ENCODE data around the gene MAP1A.

MAP1A gene

DNA sequence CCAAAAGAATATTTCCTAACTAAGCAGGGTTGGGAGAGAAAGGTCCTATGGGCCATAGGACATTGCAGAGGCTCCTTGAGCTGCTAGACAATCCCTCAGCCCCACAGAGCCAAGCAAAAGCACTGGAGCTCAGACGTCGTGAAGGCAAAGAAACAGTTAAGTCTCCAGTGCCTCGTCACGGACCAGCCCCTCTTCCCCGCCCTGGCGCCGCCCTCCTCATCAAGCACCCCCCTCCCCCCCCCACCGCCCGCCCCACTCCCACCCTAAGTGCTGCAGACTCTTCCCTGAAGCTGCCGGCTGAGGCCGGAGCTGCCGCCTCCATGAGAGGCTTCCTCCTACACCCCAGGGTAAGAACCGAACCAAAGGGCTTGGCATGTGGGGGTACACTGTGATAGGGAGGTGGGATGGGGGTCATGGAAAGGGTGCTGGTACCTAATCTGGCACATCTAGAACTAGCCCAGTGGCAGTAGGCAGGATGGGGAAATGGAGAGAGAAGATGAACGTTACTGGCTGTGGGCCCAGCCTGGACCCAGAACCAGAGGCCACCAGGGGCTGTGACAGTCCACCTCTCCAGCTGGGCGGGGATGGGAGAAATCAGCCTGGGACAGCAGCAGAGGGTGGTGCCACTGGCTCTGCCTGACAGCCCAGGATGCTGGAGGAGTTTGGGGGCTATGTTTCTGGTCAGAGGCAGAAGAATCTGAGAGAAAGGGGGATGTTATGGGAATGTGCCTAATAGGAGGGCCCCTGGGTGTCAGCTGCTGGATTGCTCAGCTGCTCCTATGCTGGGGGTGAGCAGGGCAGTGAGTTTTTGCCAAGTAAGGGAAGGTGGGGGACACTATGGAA is at the start of gene MAP1A:
MAP1A (plus strand) TSS at position 255 of the 843 bp plus-strand sequence. CDS start 3,866 bp downstream, outside the sequence.
- DNase-seq (ENCODE audit: low spot score), result peak; percentile 80

DNA sequence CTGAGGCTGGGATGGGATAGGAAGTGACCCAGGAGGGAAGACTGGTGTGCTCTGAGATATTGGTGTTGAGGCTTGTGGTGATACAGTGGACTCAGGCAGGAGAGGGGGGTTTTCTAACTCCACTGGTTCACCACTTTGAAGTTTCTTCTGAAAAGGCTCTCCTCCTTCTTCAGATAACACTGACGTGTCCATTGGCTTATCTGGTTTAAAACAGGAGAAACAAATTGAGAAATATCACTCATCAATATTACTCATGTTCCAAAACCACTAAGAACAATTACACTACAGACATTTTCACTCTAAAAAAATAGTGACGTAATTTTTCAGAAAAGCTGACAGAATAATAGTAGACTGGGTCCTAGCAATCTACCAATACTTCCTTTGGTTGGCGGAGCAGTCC is 47.5 kb upstream of the MAP1A start:
- DNase-seq (ENCODE audit: low spot score), result no peak

DNA sequence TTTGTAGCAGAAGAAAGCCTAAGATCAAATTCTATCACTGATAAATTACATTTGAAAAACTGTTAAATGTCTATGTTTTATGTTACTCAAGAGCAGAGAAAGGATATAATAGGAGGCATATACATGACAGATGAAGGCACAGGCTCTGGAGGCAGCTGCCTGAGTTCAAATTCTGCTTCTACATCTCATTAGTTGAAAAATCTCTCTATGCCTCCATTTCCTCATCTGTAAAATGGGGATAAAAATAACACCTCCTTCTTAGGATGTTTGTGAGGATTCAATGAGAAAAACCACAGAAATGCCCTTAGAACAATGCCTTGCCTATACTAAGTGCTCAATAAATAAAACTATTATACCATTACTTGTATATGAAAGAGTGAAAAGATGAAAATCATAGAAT is 45.4 kb upstream of the MAP1A start:
- DNase-seq (ENCODE audit: low spot score), result no peak

DNA sequence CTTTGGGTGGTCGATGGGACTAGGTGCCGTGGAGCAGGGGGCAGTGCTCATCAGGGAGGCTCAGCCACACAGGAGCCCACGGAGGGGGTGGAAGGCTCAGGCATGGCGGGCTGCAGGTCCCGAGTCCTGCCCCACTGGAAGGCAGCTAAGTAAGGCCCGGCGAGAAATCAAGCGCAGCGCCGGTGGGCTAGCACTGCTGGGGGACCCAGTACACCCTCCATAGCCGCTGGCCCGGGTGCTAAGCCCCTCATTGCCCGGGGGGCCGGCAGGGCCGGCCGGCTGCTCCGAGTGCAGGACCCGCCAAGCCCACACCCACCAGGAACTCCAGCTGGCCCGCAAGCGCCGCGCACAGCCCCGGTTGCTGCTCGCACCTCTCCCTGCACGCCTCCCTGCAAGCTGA is 43.5 kb upstream of the MAP1A start:
- DNase-seq (ENCODE audit: low spot score), result no peak

DNA sequence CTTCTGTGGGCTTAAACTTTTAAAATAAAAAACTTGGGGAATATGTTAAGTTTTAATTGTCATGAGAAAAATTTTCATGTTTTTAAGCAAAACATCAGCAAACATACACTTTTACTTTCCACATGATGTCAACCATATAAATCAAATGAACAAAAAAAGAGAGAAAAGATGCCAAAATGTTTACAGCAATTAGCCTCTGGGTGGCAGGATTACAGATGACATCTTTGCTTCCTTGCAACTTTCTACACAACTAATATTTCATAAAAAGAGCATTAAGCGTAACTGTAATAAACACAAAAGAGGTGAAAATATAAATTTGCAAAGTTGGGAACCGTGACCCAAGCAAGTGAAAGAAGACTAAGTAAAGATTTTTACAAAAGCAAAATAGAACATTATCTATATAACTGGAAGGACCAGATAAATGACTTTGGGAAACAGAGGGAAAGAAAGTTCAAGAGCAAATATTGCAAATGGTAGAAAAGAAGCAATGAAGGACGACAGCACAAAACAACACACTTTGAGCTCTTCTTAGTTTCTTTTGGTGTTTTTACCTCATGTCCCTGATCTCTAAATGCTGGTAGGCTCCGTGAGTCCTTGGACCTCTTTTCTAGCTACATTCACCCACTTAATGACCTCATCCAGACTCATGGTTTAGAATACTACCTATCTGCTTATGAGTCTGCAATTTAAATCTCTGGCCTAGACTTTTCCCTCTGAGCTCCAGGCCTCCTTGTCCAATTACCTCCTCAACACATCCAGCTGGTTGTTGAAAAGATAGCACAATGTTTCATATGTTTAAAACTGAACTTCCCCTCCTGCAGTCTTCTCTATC is 33.9 kb upstream of the MAP1A start:
- DNase-seq (ENCODE audit: low spot score), result peak; percentile 57

DNA sequence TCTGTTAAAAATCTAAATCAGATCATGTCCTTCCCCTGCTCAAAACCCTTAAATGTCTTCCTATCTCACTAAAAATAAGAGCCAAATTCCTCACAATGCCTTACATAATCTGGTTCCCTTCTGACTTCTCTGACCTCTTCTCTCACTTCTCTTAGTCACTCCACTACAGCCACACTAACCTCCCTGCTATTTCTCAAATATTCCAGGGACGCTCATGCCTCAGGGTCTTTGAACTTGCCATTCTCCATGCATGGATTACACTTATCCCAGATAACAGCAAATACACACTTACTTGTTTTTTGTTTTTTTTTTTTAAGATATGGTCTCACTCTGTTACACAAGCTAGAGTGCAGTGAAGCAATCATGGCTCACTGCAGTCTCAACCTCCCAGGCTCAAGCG is 33.0 kb upstream of the MAP1A start:
- DNase-seq (ENCODE audit: low spot score), result no peak

DNA sequence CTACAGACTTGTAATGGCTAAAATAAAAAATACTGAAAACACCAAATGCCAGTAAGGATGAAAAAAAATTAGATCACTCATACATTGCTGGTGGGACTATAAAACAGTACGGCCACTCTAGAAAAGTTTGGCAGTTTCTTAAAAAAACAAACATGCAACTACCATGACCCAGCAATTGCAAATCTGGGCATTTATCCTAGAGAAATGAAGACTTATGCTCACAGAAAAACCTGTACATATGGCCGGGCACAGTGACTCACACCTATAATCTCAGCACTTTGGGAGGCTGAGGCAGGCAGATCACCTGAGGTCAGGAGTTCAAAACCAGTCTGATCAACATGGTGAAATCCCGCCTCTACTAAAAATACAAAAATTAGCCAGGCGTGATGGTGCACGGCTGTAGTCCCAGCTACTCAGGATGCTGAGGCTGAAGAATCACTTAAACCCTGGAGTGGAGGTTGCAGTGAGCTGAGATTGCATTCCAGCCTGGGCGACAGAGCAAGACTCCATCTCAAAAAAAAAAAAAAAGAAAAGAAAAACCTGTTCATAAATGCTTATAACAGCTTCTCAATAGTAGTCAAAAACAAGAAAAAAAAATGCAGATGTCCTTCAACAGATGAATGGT is 30.0 kb upstream of the MAP1A start:
- no peak for DNase-seq (ENCODE audit: low spot score)

DNA sequence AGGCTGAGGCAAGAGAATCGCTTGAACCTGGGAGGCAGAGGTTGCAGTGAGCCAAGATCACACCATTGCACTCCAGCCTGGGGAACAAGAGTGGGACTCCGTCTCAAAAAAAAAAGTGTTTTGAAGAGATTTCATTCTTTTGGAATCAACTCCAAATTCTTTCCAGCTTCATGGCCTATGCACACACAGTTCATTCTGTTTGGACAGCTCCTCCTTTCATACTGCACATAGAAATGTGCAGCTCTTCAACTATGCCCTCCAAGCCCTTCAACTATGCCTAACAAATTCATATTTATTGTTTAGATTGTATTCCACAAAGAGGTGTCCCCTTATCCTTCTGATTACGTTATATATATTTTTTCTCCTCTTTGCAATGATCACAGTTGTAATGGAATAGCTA is 28.6 kb upstream of the MAP1A start:
- DNase-seq (ENCODE audit: low spot score), result no peak

DNA sequence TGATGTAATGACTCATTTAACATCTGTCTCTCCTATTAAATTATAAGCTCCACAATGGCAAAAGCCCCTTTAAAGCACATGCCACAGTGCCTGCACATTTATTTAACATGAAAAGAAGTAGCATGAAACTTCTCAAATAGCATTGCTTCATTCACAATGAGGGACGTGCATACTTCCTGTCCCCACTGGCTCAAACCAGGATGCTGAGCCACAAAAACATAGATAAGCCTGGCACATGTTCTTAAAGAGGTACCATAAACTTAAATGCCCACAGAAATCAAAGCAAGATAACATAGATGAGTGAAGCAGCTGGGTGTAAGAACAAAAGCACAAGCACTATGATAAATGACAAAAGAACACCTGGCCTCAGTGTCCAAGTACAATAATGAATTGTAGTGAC is 28.2 kb upstream of the MAP1A start:
- no peak for DNase-seq (ENCODE audit: low spot score)

DNA sequence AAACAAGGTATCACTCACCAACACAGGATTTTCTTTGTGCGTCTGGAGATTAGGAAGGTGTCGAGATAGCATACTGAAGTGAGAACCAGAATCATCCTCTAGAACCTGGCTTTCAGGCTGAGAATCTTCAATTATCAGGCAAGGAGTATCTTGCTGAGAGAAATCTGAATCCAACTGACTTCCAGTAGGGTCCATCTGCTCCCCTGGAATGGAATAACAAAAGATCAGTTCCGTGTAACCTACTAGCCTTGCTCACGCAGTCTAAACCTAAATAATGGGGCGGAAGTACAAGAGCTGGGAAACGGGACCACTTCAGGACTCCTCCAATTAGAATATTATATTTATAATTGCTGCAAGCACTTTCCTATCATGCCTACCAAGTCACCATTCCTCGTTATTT is 25.1 kb upstream of the MAP1A start:
- DNase-seq (ENCODE audit: low spot score), result no peak

DNA sequence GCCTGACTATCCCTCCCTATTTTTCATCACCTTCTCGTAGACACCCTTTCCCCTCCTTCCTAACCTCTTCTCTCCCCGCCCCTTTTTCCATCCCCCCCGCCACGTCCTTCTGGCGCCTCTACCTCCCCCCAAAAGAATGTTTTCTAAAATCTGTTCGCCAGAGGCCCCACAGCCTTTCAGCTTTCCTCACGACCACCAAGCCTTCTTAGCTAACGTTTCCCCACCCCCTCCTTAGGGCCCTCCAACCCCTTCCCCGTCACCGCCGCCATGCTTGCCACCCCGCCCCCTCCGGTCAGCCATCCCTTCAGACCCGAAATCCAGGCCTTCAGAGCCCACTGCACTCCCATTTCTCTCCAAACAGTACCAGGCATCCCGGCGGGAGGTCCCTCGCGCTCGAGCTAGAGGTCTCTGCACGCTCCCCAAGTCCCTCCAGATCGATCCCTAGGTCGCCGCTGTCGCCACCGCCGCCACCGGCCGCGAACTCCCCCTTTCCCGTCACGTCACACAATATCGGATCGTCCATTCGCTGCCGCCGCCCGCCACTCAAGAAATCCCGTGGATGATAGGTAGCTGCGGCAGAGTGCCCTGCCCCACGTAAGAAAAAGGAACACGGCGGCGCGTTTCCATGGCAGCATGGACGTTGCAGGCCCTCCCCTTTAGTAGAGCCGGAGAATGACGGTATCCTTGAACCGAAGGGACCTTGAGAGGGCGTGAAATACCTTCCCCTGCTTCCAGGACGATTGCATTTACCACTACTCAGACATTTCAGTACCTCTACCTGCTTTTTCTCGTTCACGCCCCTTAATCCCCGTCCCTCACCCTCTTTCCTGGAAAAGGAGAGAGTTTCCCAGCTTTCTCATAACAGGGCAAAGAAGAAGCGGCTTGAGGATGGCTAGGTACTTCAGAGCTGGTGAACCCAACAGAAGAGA is 24.5 kb upstream of the MAP1A start, which contains the start of gene TP53BP1:
TP53BP1 (minus strand) TSS at position 484 of the 929 bp plus-strand sequence; CDS start at position 371, 113 bp downstream.
- DNase-seq (ENCODE audit: low spot score), result peak; percentile 94

DNA sequence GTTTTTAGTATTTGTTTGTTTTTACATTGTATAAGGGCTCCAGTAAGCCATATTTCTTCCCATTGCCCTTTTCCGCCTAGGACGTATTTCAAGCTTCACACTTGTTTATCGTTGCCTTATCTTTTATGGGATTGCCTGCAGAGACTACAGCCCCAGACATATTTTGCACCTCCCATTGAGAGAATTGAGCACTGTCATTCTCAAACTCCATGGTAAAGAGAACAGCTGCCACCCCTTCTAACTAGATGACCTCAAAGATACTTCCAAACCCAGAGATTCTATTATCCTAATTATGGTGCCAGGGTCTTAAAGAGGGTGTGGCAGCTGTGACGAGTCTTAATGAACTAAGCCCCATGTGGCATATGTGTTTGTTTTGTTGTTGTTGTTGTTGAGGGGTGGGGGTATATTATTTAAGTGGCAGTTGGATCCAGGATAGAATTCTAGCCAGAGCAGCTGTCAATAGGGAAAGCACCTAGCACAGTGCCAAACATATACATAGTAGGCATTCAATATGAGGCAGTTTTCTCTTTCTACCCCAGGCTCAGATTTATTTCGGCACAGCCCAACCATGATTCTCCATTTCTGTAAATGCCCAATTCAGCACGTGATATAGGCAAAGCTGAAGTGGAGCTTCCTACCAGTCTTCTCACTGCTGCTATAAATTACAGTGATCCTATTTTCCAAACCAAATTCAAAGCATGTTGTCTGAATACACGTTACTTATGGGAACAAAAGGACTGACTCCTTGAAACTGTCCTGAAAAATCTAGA is 23.5 kb upstream of the MAP1A start:
- no peak for DNase-seq (ENCODE audit: low spot score)

DNA sequence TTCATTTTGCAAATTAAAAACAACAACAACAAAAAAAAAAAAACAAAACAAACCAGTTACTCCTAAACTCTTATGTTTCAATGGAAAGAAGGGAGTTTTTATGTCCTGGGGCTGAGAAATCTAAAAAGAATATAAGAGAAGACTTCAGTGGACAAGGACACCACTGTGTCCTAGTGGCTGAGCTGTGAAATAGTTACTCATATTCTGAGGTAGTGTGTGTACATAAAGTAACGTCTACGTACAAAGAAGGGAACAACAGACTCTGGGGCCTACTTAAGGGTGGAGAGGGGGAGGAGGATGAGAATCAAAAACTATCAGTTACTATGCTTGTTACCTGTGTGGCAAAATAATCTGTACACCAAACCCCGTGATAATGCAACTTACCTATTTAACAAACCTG is 18.4 kb upstream of the MAP1A start:
- DNase-seq (ENCODE audit: low spot score), result no peak

DNA sequence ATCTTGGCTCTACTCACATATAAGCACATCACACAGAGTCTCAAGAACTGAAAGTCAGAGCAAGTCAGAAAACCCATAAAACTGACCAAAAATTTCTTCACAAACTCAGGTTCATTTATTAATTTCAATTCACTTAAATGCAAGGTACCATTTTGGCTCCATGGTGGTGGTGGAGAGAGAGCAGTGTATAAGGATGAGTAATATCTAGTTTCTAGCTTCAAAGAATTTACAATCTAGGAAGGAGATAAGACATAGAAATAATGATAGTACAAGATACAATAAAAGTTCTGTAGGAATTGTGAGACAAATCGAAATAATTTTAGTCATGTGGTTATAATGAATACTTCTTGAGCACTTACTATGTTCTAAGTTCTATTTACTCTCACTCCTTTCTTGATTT is 17.8 kb upstream of the MAP1A start:
- no peak for DNase-seq (ENCODE audit: low spot score)

DNA sequence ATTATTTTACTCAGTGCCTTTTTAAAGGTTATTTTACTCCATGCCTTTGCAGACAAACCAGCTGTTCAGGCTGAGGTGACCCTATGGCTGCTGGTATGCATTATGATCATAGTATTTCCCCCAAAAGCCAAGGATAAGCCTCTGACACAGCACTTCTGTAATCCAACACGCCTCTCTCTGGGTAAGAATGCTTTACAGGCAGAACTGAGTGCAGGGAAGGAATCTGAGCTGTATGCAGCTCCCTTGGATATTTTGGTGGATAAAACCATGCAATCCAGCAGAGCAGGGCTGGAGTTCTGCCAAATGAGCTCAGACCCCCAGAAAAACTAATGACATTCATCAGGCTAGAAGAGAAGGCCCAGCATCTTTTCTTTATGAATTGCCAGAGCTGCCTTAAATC is 11.7 kb upstream of the MAP1A start:
- DNase-seq (ENCODE audit: low spot score), result no peak

DNA sequence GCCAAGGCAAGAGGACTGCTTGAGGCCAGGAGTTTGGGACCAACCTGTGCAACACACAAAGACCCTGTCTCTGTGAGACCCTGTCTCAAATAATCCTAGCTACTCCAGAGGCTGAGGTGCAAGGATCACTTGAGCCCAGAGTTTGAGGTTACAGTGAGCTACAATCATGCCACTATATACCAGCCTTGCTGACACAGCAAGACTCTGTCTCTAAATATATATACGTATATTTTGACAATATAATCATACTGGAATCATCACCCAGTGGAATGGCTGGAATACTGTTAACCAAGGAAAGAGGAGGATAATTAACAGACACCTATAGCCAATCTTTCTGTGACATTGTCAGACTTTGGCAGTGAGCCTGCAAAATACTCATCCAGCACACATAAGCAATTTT is 9.0 kb upstream of the MAP1A start:
- no peak for DNase-seq (ENCODE audit: low spot score)

DNA sequence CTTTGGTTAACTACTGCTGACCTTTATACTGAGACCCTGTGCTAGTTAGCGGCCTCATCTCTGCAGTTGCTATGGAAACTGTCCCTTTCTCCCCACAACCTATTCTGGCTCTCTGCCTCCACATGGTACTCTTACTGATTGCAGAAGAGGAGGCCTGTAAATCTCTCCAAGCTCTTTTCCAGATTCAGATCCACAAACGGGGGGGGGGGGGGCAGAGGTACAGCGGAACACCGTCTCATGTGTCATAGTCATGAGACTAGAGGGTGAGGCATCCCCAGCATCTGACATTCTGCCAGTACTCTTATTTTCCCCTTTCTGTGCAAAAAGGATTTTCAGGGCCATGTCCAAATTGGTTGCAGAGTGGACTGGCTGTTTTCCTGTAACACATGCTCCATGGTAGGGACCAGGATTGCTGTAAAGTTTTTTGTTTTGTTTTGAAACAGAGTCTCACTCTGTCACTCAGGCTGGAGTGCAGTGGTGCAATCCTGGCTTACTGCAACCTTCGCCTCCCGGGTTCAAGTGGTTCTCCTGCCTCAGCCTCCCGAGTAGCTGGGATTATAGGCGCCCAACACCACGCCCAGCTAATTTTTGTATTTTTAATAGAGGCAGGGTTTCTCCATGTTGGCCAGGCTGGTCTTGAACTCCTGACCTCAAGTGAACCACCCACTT is 8.3 kb upstream of the MAP1A start:
- no peak for DNase-seq (ENCODE audit: low spot score)

DNA sequence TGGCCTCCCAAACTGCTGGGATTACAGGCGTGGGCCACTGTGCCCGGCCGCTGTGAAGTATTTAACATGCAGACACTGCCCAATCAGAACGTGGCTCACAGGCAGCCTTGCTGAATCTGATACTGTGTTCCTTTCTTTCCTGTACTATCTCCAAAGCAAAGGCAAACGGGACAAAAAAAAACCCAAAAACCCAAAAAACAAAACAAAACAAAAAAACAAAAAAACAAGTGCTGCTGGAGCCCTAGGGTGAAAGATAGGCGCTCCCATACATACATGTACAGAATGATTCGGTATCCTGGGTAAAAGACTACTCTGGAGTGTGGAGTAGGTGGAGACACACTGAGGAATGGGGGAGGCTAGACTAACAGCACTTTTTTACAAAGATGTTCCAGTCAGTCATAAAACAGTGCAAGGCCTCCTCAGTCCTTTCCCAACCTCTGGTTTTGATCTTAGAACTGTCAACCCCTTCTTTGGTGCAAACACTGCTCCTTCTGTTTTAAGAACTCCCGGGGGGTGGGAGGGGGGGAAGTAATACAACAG is 7.7 kb upstream of the MAP1A start:
- peak; percentile 53 for DNase-seq (ENCODE audit: low spot score)

DNA sequence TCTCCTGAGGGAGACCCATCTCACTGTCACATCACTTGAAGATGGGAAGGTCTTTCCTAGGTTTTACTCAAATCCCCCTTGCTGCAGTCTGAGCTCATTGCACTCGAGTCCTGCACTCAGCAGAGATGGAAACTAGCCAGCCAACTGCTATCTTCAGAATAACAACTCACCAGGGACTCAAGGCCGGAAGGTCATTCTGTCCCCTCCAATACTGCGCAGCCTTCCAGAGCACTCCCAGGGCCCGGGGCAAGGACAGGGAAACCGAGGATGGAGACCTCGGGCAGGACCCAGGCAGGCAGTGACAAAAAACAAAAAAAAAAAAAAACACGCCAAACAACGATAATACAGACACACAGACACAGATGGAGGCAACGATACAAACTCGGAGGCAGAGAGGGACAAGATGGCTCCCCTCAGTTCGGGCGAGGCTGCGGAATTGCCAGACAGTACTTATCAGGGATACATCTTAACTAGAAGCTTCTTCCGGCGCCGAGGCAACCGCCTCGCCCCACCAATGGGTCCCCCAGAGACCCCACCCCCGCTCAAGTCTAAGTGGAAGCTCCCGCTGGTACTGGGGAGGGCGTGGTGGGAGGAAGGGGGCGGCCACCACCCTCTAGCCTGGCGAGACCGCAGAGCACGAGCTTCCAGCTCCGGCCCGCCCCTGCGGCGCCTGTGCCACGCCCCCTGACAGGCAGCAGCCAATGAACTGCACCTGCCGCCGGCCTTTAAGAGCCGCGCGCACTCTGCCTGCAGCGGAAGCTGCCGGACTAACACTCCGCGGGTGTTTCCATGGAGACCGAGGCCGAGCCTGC is 7.0 kb upstream of the MAP1A start:
- DNase-seq (ENCODE audit: low spot score), result peak; percentile 99

Data from globus pallidus (tissue), 1 donor.